ENCODE measurements around the gene GADD45G.

Gene GADD45G

GRCh38 chr9:89609426-89610006 lies 4.7 kb downstream of the GADD45G start:
- DNase-seq (ENCODE audit: low read depth), result no peak

DNA sequence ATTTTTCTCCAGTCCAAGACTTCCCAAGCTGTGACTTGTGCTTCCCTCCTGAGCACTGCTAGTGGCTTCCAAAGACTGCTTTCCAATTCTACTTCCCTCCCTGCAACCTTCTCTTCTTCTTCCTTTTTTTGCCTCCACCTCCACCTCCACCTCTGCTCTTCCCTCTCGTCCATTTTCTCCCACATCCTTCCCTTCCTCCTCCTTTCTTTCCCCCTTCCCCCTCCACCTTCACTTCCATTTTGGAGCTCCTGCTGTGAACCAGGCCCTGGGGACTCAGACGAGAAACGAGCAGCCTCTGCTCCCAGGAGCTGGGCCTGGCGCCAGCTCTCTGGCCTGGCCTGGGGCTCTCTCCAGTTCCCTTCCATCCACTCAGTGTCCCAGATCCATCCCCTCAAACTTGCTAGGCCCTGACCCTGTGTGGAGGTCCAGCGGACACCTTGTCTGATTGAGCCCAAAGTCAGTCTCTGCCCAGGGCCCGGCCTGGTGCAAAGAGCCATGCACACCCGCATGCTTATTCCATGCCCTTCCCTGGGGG lies 5.6 kb downstream of the GADD45G start:
- DNase-seq (ENCODE audit: low read depth), result no peak

DNA sequence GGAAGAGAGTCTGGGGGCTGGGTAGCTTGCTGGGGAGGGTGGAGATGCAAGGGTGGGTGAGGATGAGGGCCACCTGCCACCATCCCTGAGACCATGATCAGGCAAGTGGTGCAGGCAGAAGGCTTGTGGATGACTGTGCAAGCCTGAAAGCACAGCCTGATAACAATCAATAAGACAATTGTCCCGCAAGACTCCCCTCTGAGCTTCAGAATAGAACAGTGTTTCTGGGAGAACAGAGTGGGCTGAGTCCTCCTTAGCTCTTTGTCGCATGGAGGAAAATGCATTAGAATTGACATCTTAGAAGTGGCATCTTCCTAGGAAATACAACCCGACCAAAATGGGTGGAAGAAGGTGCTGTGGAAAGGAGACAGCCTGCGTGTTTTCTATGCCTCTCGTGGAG lies 6.6 kb downstream of the GADD45G start:
- DNase-seq (ENCODE audit: low read depth), result no peak

- DNase-seq (ENCODE audit: low read depth), result no peak
These were observed 7.9 kb downstream of the GADD45G start for GRCh38 chr9:89612566-89613278.

DNA sequence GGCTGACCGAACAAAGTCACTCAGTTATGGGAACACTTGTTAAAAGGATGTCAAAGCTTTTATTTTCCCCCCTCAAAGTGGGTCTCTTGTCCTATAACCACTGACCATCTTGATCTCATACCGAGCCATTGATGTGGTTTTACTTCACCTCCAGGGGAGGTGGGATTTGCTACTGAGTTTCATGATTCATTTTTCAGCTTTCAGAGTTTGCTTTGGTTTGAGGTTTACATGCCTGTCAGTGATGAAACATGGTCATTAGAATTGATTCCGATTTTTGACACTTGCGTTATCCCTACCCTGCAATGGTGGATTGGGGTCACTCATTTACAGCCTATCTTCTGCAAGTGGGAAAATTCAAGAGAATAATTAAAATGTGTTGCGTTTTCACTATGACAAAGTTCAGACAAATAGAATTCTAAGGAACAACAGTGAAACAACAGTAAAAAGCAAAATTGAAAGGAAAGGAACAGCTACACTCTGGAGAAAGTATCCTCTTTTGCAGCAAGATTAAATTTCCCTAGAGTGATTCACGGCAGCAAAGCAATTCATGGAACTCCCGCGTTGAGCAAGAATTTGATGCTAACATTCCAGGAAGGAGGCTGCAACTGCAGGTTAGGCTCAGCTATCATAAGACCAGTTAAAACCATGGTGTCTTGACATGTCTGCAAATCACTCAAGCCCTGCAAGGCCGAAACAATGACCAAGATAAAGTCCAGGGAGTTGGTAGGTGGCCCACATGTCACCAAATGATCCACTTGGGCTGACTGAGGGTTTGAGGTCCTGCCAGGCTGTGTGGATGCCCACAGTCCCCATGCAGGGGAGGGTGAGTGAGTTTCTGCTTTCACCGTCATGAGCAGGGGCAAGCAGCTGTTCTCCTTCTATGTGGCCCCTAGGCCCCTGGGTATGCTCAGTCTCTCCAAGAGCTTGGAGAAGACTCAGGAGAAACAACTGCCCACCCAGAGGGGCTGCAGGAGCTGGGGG lies 9.4 kb downstream of the GADD45G start:
- no peak for DNase-seq (ENCODE audit: low read depth)

GRCh38 chr9:89615661-89616060 lies 10.8 kb downstream of the GADD45G start:
- no peak for DNase-seq (ENCODE audit: low read depth)

DNA sequence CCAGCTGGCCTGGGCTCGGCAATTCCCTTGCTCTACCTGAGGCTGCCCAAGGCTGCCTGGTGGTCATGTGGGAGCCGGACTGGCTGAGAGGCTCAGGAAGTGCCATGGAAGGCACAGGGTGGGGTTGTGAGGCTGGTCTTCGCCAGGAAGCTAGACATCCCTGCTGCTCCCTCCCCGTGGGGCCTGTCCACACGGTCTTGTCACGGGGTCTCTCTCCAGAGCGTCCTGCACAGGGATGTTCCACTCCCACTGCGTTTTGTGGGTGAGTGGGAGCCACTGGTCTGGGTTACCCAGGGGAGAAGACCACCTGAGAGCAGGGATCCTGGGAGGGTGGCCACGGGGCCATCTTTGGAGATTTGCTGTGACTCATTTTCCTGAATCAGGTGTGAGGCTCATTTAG lies 11.6 kb downstream of the GADD45G start:
- no peak for DNase-seq (ENCODE audit: low read depth)

- DNase-seq (ENCODE audit: low read depth), result no peak
These were observed 13.2 kb downstream of the GADD45G start for GRCh38 chr9:89617978-89618377.

GRCh38 chr9:89619019-89619418 lies 14.2 kb downstream of the GADD45G start:
- no peak for DNase-seq (ENCODE audit: low read depth)

DNA sequence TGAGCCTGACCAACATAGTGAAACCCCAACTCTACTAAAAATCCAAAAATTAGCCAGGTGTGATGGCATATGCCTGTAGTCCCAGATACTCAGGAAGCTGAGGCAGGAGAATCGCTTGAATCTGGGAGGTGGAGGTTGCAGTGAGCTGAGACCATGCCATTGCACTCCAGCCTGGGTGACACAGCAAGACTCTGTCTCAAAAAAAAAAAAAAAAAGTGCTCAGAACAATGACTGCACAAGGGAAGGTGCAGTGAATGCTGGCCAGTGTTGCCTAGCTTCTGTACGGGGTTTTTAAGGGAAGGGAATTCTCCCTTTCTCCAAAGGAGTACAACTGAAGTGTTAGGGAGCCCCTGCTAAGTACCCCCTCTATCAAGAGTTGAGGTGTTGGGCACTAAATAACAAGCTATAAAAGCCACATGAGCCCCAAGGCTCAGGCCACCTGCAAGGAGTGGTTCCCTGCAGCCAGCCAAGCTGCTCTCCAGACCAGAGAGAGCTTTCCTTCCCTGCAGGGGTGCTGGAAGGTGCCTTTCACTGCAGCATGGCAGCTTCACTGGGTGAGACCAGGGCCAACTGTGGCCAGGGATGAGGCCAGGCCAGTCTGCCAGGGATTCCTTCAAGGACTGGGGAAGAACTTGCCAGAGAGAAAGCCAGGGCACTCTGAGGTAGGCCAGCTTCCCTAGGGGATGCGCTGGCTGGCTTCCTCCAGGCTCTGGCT lies 14.8 kb downstream of the GADD45G start:
- DNase-seq (ENCODE audit: low read depth), result no peak

DNA sequence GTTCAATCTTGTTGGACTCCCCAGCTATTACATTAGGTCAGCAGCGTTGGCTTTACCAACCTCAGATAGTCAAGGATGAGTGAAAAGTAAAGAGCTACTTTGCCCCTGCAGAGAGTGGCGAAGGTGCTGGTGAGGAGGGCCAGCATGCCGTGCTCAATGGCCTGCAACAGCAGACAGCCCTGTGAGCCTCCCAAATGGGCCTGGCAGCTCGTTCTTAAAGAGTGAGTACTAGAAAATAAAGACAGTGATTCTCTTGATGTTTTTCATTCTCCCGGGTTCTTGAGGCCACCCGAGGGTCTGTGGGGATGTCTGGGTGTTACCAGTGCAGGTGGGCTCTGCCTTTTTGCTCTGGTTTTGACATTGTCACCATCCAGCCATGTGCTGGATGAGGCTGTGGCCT lies 16.2 kb downstream of the GADD45G start:
- DNase-seq (ENCODE audit: low read depth), result no peak

GRCh38 chr9:89621676-89622075 lies 16.9 kb downstream of the GADD45G start:
- no peak for DNase-seq (ENCODE audit: low read depth)

DNA sequence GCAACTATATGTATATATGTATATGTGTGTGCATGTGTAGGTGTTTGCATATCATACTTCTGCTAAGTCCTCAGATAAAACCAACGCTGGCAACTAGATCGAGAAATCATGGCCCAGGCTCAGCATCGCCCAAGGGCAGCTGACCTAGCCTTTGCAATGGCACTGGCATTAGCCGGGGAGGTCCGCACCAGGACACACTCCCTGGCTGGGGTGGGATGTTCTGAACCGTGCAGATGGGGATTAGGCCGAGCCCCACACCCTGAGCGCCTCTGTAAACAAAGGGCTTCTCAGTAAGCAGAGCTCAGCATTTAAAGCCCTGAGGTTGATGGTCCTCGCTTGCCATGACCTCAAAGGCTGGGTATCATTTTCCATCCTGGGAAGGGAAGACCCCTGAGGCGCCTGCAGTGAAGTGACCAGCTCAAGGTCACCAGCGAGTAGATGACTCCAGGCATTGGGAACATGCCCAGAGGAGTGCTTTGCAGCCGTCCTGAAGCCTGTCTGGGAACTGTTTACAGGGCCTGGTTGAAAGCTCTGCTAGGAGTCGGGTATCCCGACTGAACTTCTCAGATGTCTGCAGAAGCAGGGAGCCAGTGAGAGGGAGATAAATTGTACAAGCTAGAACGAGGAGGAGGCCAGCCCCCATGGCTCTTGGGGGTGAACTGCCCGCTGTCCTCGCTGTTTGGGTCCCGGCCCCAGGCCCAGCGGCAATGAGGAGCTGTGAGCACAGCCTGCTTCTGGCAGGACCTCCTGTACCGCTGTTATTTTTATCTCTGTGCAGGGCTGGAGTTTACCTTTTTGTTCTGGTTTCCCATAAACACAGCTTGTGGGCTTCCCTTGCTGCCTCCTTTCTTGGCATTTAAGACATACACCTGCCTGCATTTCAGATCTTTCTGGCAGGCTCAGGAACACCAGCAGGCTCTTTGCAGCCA lies 18.4 kb downstream of the GADD45G start:
- DNase-seq (ENCODE audit: low read depth), result no peak

- DNase-seq (ENCODE audit: low read depth), result no peak
These were observed 19.2 kb downstream of the GADD45G start for GRCh38 chr9:89623925-89624420.

- no peak for DNase-seq (ENCODE audit: low read depth)
These were observed 21.2 kb downstream of the GADD45G start for GRCh38 chr9:89625721-89626687.

- no peak for DNase-seq (ENCODE audit: low read depth)
These were observed 22.0 kb downstream of the GADD45G start for GRCh38 chr9:89626741-89627265.

DNA sequence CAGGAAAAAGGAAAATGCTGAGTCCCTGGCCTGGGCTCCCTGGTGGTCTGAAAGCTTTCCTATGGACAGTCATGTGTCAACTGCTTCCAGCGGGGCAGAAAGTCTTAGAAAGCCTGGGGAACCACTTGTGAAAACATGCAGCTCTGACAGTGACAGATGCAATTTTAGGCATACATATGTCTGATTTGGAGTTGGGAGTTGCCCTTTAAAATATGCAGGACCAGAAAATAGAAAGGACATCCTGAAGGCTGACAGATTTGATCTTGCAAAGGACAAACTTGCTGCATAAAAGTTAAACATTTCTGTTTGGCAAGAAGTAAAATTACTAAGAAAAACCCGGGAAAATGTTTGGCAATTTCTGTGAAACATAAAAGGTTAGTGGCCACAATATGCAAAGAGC lies 23.8 kb downstream of the GADD45G start:
- no peak for DNase-seq (ENCODE audit: low read depth)

DNA sequence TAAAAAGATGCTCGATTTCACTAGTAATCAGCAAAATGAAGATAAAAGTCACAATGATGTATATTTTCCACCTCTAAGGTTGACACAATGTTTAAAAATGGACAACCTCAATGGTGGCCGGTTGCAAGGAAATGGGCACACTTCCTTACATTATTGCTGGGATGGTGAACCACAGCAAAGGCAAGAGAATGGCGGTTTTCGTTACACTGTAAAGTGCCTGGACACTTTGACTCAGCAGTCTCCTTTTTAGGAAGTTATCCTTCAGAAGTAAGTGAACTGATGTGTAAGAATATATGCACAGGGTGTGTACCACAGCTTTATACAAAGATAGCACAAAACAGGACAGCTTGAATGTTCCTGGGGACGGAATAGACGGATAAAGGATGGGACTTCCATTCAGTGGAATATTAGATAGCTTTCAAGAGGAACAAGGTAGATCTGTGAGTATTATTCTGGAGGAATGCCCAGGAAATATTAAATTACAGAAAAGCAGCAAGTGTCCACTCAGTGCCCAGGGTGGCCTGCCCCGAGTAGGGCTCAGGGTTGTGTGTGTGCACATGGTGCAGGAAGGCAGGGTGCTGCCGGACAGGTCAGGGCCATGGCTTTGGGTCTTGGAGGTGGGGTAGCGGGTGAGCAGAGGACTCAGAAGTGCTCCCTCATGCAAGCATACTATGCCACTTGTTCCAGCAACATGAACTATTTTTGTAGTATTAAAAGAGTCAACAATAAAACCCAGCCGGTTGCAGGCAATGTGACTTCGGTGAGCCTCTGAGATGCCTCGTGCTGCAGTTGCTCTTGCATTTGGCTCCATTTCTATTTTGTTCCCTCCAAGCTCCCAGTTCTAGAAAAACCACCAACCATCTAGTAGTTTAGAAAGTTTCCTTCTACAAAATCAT lies 24.5 kb downstream of the GADD45G start:
- no peak for DNase-seq (ENCODE audit: low read depth)

All from ELR (cell line).